Heart right ventricle (tissue), 16 donors: ENCODE results near the gene RSPH1. TPM values are rescaled to one million over a fixed set of nuclear protein-coding genes. Genes with fewer than 3 reads are reported as not detected.

Experiments
- ATAC-seq, 8 donors: fragments of 200-7000 bp; cut with Tn5 transposase; one replicate each; pipeline ENCODE4 v1.9.1; 2020; ENCODE audit warnings: mild to moderate bottlenecking in 8 of 8, moderate library complexity in 8 of 8, moderate number of reproducible peaks in 1 of 8
- DNase-seq, 2 donors: peaks; one replicate each; pipeline ENCODE4 v3.0.0-alpha.2; 2020
- H3K27ac ChIP-seq, 10 donors: fragments of 200-600 bp; sonication (generic) in 2 of 10; one replicate each; pipeline versions ENCODE4 v1.5.0 to v1.8.0; 2020 to 2022; ENCODE audit warnings: mild to moderate bottlenecking in 3 of 10
- H3K27me3 ChIP-seq, 7 donors: fragments of 200-600 bp; one replicate each; pipeline ENCODE4 v1.8.0; 2021 to 2022; ENCODE audit warnings: mild to moderate bottlenecking in 2 of 7
- H3K36me3 ChIP-seq, 9 donors: fragments of 200-600 bp; sonication (generic) in 1 of 9; one replicate each; pipeline versions ENCODE4 v1.5.0 to v1.8.0; 2020 to 2022; ENCODE audit warnings: mild to moderate bottlenecking in 2 of 9
- H3K4me1 ChIP-seq, 9 donors: fragments of 200-600 bp; sonication (generic) in 1 of 9; one replicate each; pipeline versions ENCODE4 v1.5.0 to v1.8.0; 2020 to 2022; ENCODE audit warnings: mild to moderate bottlenecking in 4 of 9
- H3K4me3 ChIP-seq, 10 donors: fragments of 200-600 bp; sonication (generic) in 2 of 10; one replicate each; pipeline versions ENCODE4 v1.5.0 to v1.8.0; 2020 to 2022; ENCODE audit warnings: mild to moderate bottlenecking in 7 of 10, moderate library complexity in 2 of 10
- H3K9me3 ChIP-seq, 11 donors: fragments of 200-600 bp in 10 of 11; sonication (generic) in 2 of 11; one replicate each; pipeline versions ENCODE4 v1.5.0 to v1.8.0; 2013 to 2022; ENCODE audit warnings: mild to moderate bottlenecking in 2 of 11, control low read depth in 1 of 11, moderate library complexity in 1 of 11
- CTCF ChIP-seq, 9 donors: fragments of 200-600 bp; sonication (generic) in 2 of 9; IDR thresholded peaks; one replicate each; pipeline versions ENCODE4 v1.5.0 to v1.8.0; 2021 to 2022; ENCODE audit warnings: antibody characterized with exemption in 9 of 9, mild to moderate bottlenecking in 5 of 9, moderate library complexity in 1 of 9
- WGBS, 2 donors: extraction: QIAGEN DNeasy Blood & Tissue Kit; methylation state at CpG; one replicate each; pipeline ENCODE4 v1.1.7; 2013; ENCODE audit warnings: inconsistent platforms in 1 of 2; 5-methylcytosine and 5-hydroxymethylcytosine counted together
- intact Hi-C, 10 donors: fragments of 100-400 bp; cut with DNase I; formaldehyde crosslinking; loops; one replicate each; pipeline versions ENCODE4 v1.11.1 to v1.14.2; 2022
- polyA plus RNA-seq, 2 donors: library from polyadenylated mRNA; stranded (reverse); fragments of 200-250 nt; gene quantifications; one replicate each; pipeline ENCODE4 v1.2.3, GENCODE V29; 2013
- total RNA-seq, 10 donors: library from RNA; stranded (reverse); fragmentation: NEBNext Ultra II Directional in 3 of 10; extraction: Animal tissue kit (Norgen Biotek cat#: 25700) in 3 of 10; gene quantifications; one replicate each; pipeline versions ENCODE4 v1.2.1 to v1.2.4, GENCODE V29; 2021 to 2023
- donor health status: Arrhythmogenic right ventricular cardiomyopathy.
- donor health status: ischemic (EF 13 %, LVEDD 7.1; RV severe dilation, severe dysfunction).
- donor health status: healthy with polysubstance abuse.
- donor health status: DM: no; HTN: yes; CAD: no.
- donor health status: DM: no; HTN: no; CAD: no.
- donor health status: ischemic (EF 25% LVEDD 6.9; RV normal size, moderate dysfunction).
- donor health status: ischemic (EF 25% LVEDD 5.7; RV mildly dilated, moderate dysfunction).
- donor health status: healthy.
- donor health status: DM: yes; HTN: yes; CAD: no.
- donor health status: Ischemic cardiomyopathy.
- donor health status: ischemic (EF 35%, LVEDD 5.7; RV mildly dilated, moderate dysfunction).
- donor health status: nonischemic (EF 11% LVEDD 7.7; RV severe dilation, severe dysfunction).
- donor health status: DM: yes; HTN: yes; CAD: no.
- donor health status: PGD.
- donor health status: ischemic (EF 29% LVEDD 5.4; RV normal size, mild dysfunction).
- donor health status: nonischemic (EF 23%, LVEDD 6.1; RV moderate dilation, normal function).

The RSPH1 gene
- total and polyA plus RNA-seq, 12 donors, result 0.06 to 0.36 (median 0.20) TPM; not detected in 9

GRCh38 chr21:42484966-42485365 is 11.1 kb downstream of the RSPH1 start:
- Histone ChIP-seq H3K27ac (no peak overlapping the region), H3K4me1 (no peaks in the 10 kb centered on the region), H3K4me3 (no peak overlapping the region), H3K9me3 (no peaks in the 10 kb centered on the region), H3K36me3 (no peaks in the 10 kb centered on the region), H3K27me3 (peaks cover 0 to 19% (median 6%) of the 10 kb centered on the region in 7 donors)
- ATAC-seq, result no peak
- intact Hi-C loops, result loop anchor here in 1 of 10 donors (10.0 kb wide), 1 partner anchor 60 kb away; no protein-coding TSS in a partner anchor
- DNase-seq, result no peak
- WGBS, 2 donors, result 78 to 86% methylated on average over 7 of the region's 7 CpGs
- no peak for TF ChIP-seq CTCF (IDR thresholded peaks at IDR 0.05)

- Histone ChIP-seq H3K27ac (no peak overlapping the region), H3K27me3 (peaks cover 0 to 5% (median under 1%) of the 10 kb centered on the region in 7 donors), H3K9me3 (no peaks in the 10 kb centered on the region), H3K4me1 (no peaks in the 10 kb centered on the region), H3K4me3 (no peak overlapping the region), H3K36me3 (no peaks in the 10 kb centered on the region)
- DNase-seq, result no peak
- intact Hi-C loops, result loop anchor here in 1 of 10 donors (10.0 kb wide), 1 partner anchor 64 kb away; no protein-coding TSS in a partner anchor
- WGBS, 2 donors, result 89 to 95% methylated on average over 4 of the region's 4 CpGs
- no peak for ATAC-seq
- no peak for TF ChIP-seq CTCF (IDR thresholded peaks at IDR 0.05)
Measured at GRCh38 chr21:42481169-42481568, 14.9 kb downstream of the RSPH1 start.

- Histone ChIP-seq H3K27ac (no peak overlapping the region), H3K27me3 (peaks cover 0 to 4% (median 0%) of the 10 kb centered on the region in 7 donors), H3K36me3 (no peaks in the 10 kb centered on the region), H3K4me3 (no peak overlapping the region), H3K9me3 (no peaks in the 10 kb centered on the region), H3K4me1 (no peaks in the 10 kb centered on the region)
- intact Hi-C loops, result loop anchor here in 1 of 10 donors (10.0 kb wide), 1 partner anchor 64 kb away; no protein-coding TSS in a partner anchor
- no peak for TF ChIP-seq CTCF (IDR thresholded peaks at IDR 0.05)
- no peak for DNase-seq
- 86 to 87% methylated on average over 10 of the region's 10 CpGs for WGBS, 2 donors
- ATAC-seq, result no peak
Measured at GRCh38 chr21:42480736-42481135, 15.3 kb downstream of the RSPH1 start.

- no peaks in the 10 kb centered on the region for H3K9me3 ChIP-seq
- H3K36me3 ChIP-seq, result no peaks in the 10 kb centered on the region
- no peak overlapping the region for H3K27ac ChIP-seq
- peaks cover 0 to 4% (median 0%) of the 10 kb centered on the region in 7 donors for H3K27me3 ChIP-seq
- H3K4me3 ChIP-seq, result no peak overlapping the region
- H3K4me1 ChIP-seq, result no peaks in the 10 kb centered on the region
- DNase-seq (no peak), ATAC-seq (no peak)
- TF ChIP-seq CTCF (IDR thresholded peaks at IDR 0.05), result no peak
- WGBS, 2 donors, result 66 to 70% methylated on average over 5 of the region's 5 CpGs
- intact Hi-C loops, result no loop called here
Measured at GRCh38 chr21:42479582-42479981, 16.4 kb downstream of the RSPH1 start.
